ENCODE data around the gene CCDC74A.
"Not testable (repeated sequence)": the region's sequence is repeated elsewhere in the genome, so short reads cannot be mapped to it uniquely, and the experiment has no call there.

The CCDC74A gene

GRCh38 chr2:131498321-131498973 is 29.2 kb upstream of the CCDC74A start:
- DNase-seq (ENCODE audit: low read depth in 2 of 2) = not testable (repeated sequence)

DNA sequence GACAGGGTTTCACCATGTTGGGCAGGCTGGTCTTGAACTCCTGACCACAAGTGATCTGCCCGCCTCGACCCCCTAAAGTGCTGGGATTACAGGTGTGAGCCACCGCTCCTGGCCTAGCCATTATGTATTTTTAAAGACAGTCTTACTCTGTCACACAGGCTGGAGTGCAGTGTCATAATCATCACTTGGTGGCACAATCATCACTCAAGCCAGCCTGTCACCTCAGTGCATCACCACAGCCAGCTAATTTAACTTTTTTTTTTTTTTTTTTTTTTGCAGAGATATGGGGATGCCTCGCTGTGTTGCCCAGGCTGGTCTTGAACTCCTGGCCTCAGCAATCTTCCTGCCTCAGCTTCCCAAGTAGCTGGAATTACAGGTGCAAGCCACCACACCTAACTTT is 24.1 kb upstream of the CCDC74A start:
- not testable (repeated sequence) for DNase-seq (ENCODE audit: low read depth in 2 of 2)

GRCh38 chr2:131504082-131504750 is 23.5 kb upstream of the CCDC74A start:
- DNase-seq (ENCODE audit: low read depth in 2 of 2) = not testable (repeated sequence)

DNA sequence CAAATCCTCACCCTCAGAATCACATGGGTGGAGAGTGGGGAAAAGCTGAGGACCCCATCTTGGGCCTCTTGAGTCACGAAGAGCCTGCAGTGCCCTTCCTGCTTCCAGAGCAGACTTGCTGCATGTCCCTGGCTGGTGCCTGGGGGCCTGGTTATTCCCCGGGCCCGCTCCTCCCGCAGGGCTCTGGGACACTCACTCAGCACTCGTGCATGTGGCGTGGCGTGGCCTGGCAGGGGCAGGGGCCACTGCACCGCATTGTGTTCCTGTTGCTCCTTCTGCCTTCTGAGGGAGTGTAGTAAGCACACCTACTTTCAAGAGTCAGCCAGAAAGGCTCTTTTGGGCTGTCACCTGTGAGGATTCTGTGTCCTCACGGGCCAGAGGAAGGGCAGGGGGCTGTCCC is 18.1 kb upstream of the CCDC74A start:
- no peak for DNase-seq (ENCODE audit: low read depth in 2 of 2)

DNA sequence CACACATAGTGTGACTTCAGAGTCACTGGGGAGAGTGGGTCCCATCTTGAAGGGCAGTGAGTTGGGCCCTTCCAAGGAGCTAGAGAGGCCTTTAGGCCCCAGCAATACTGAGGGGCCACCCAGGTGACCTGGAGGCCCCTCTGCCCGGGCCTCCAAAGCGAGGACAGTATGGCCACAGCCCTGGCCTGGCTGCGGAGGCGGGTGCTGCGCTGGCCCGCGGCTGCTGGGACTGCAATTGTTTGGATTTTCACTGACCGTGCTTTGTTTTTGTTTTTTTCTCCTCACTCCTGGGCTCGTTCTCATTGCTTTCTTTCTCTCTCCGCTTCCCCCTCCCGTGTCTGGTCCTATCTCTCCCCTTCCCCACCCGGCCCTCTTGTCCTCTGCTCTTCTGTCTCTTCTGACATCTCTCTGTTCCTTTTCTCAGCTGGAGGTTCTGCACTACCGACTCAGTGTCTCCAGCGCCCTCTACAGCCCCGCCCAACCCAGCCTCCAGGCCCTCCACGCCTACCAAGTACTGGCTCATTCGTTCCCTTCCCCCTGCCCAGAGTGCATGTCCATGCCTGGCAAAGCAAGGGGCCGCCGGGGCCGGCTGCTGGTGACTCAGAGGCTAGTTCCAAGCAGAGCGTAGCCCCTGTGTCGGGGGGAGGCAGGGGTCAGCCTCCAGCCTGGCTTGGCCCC is 16.3 kb upstream of the CCDC74A start:
- DNase-seq (ENCODE audit: low read depth in 2 of 2) = not testable (repeated sequence)

DNA sequence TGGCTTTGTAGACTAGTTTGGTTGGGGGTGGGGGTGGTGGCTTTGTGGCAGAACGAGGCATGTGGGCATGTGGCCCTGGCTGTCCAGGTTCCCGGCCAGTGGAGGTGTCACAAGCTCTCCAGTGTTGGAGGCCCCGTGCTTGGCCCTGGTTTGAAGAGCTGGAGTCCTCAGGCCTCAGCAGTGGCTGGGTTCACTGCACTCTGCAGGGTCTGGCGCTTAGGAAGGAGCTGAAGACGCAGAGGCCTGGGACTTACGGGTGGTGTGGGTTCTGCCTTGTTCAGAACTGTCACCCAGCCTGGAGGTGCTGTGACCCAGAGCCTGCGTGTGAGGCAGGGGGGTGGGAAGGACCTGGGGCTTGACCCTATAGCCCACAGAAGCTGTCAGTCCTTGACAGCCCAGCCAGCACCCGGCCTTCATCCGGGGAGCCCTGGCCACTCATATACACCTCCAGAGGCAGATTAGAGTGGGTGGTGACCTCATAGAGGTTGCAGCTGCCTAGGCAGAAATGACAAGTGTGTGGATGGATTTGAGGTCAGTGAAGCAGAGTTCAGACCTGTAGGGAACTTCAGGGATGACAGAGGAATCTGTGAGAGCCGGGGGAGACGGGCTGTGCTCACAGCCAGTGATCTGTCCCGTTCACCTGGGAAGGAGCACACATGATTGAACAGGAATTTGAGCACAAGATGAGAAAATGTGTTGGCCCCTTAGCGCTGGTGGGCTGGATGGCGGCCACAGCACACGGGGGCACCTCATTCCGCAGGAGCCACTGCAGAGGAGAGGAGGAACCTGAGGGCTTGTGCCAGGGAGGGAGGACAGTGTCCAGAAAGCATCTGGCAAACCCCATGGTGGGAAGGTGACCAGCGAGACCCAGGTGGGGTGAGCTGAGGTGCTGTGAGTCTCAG is 15.5 kb upstream of the CCDC74A start:
- not testable (repeated sequence) for DNase-seq (ENCODE audit: low read depth in 2 of 2)

- not testable (repeated sequence) for DNase-seq (ENCODE audit: low read depth in 2 of 2)
Observed at GRCh38 chr2:131514408-131515166, 13.1 kb upstream of the CCDC74A start.

DNA sequence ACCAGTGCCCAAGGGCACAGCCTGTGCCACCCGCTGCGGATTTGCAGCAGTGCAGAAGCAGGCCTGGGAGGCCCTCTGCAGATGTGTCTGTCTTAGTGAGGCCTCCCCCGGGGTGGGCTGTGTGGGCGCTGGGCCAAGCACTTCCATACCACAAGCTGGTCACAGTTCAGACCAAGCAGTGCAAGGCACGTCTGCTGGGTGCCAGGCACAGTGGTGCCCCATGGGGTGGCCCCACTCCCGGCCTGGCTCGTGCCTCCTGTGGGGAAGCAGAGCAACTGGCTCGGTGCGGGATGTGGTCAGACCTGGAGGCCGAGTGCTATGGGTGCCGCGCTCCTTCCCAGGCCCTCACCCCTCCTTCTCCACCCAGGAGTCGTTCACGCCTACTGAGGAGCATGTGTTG is 12.5 kb upstream of the CCDC74A start:
- DNase-seq (ENCODE audit: low read depth in 2 of 2) = not testable (repeated sequence)

GRCh38 chr2:131516011-131516410 is 11.7 kb upstream of the CCDC74A start:
- no peak for DNase-seq (ENCODE audit: low read depth in 2 of 2)

GRCh38 chr2:131516621-131517020 is 11.1 kb upstream of the CCDC74A start:
- DNase-seq (ENCODE audit: low read depth in 2 of 2) = not testable (repeated sequence)

DNA sequence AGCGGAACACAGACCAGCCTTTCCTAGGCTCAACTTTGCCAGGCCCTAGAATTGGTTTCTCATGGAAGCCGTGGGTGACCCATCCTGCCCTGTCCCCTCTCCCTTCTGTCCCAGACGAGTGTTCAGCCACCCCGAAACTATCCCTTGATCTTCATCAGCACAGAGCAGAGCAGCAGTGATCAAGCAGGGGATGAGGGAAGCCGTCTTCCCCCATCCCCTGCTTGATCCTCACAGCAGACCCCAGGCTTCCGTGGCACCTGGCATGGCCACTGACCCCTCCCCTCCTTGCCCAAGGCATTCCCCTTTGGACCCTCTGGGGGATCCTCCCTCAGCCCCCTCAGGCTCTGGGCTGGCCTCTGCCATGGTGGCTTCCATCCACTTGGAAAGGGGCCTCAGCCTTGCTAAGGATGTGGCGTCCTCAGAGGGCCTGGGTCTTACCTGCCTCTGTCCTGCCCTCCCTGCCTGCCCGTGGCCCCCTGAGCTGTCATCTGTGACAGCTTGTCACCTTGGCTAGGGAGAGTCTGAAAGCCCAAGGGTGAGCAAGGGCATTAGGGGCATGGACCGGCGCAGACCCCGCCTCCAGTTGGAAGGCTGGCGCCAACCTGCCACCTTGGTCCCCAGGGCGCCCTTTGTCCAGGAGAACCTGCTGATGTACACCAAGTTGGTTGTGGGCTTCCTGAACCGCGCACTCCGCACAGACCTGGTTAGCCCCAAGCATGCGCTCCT is 10.4 kb upstream of the CCDC74A start:
- DNase-seq (ENCODE audit: low read depth in 2 of 2) = no peak

GRCh38 chr2:131517856-131518255 is 9.8 kb upstream of the CCDC74A start:
- not testable (repeated sequence) for DNase-seq (ENCODE audit: low read depth in 2 of 2)

GRCh38 chr2:131518531-131518930 is 9.2 kb upstream of the CCDC74A start:
- DNase-seq (ENCODE audit: low read depth in 2 of 2) = not testable (repeated sequence)

GRCh38 chr2:131519466-131519865 is 8.2 kb upstream of the CCDC74A start:
- no peak for DNase-seq (ENCODE audit: low read depth in 2 of 2)

DNA sequence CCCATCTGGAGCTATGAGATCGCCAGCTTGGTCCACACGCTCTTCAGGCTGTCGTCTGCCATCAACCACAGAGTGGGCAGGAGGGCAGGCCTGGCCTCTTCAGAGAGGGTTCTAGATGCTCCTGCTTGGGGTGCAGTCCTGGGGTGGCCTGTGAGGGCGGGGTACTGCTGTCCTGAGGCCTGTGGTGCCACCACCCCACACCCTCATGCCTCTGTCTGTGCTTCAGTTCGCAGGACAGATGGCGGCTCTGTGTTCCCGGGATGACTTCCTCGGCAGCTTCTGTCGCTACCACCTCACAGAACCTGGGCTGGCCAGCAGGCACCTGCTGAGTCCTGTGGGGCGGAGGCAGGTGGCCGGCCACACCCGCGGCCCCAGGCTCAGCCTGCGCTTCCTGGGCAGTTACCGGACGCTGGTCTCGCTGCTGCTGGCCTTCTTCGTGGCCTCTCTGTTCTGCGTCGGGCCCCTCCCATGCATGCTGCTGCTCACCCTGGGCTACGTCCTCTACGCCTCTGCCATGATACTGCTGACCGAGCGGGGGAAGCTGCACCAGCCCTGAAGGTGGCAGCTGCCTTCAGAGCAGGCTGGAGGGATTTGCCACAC is 7.7 kb upstream of the CCDC74A start:
- not testable (repeated sequence) for DNase-seq (ENCODE audit: low read depth in 2 of 2)

DNA sequence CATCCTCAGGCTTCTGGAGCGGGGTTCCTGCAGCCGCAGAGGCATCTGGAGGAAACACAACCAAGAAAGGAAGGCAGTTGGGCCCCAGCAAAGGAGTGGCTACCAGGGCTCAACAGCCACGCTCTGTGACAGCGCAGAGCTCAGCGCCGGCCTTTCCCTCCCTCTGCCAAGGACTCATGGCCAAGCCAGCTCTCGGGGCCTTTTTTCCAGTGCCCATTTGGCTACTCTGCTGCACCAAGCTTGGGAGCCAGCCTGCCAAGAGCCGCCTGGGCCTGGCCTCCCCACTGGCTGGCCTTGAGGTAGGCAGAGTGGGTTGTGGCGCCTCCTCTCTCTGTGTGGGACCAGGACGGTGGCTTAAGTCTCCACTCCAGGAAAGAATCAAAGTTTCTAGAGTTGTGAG is 7.2 kb upstream of the CCDC74A start:
- no peak for DNase-seq (ENCODE audit: low read depth in 2 of 2)

GRCh38 chr2:131521524-131521923 is 6.2 kb upstream of the CCDC74A start:
- not testable (repeated sequence) for DNase-seq (ENCODE audit: low read depth in 2 of 2)

- no peak for DNase-seq (ENCODE audit: low read depth in 2 of 2)
Observed at GRCh38 chr2:131521961-131522781, 5.5 kb upstream of the CCDC74A start.

- DNase-seq (ENCODE audit: low read depth in 2 of 2) = not testable (repeated sequence)
Observed at GRCh38 chr2:131525256-131525655, 2.4 kb upstream of the CCDC74A start.
